Measurements from ENCODE around the gene NUP214.
A peak's percentile ranks its signal among the peaks of the same experiment; 100 is the strongest.

NUP214 gene

GRCh38 chr9:131125288-131126058 lies at the start of gene NUP214:
Gene NUP214 (plus strand): TSS chr9:131125586. CDS start chr9:131125705, 119 bp downstream.
- peak; percentile 98 for DNase-seq

GRCh38 chr9:131076347-131077195 lies 48.8 kb upstream of the NUP214 start:
- DNase-seq = no peak

GRCh38 chr9:131078427-131079366 lies 46.7 kb upstream of the NUP214 start:
- no peak for DNase-seq

DNA sequence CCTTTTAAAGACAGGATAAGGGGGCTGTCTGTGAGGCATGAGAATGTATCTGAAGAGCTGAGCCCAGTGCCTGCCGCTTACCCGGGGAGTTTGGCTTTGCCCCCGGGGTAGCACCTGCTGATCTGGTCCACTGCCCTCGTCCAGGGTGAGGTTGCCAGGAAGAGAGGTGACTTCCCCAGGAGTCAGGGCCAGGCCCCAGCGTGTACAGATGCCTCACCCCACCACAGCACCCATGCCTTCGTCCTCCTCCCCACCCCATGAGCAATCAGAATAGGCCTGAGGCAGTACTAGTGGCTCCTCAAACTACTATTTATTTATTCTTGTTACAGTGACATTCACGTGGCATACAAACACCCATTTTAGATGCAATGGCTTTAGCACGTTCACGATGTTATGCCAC lies 44.8 kb upstream of the NUP214 start:
- no peak for DNase-seq

- no peak for DNase-seq
Measured at GRCh38 chr9:131081868-131082267, 43.5 kb upstream of the NUP214 start.

DNA sequence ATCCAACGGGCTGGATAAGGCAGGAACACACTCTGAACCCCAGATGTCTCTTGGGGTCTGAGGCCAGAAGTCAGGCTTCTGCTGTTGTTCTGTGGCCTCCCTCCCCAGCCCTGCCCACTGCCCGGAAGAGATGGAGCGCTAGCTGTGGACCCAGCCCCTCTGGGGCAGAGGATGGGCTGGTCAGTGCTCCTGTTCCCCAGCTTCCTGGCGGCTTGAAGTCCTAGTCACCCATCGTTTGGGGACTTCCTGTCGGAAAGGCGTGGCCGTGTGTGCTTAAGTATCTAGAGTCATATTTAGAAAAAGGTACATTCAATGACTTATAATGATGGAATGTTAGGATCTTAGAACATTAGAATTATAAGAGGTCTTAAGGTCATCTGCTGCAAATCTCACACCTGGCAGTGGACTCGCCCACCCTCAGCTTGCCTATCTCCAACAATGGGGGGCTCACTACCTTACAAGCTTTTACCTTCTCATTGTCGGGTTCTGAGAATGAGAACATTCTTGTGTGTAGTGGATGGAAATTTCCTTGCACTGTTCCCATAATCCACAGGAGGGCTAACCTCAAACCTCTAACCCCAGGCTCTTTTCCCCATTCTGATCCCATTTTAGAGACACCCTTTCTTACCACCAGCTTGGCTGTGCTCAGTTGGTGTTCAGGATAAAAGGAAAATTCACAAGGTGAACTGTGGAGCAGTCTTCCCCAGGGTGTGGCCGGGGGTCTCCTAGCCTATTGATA lies 42.4 kb upstream of the NUP214 start:
- DNase-seq = no peak

DNA sequence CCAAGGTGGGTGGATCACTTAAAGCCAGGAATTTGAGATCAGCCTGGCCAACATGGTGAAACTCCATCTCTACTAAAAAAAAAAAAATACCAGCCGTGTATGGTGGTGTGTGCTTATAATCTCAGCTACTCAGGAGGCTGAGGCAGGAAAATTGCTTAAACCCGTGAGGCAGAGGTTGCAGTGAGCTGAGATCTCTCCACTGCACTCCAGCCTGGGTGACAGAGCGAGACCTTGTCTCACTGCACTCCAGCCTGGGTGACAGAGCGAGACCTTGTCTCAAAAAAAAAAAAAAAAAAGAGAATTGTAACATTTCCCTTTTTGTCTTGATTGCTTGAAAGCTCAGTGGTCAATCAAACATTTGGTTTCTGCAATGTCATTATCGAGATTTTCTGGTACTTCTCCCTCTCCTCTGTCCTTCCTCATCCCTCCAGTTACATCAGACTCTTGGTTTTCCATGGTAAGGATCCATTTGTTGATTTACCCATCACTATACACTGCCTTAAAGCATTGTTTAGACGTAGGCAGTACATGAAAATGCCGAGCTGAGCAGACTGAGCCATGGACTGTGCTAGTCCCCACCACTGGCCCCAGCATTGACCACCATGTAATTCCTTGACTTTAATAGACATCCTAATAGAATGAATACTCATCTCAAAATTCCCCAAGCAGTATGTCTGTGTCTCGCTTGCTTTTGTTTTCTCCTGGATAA lies 40.6 kb upstream of the NUP214 start:
- DNase-seq = no peak

- no peak for DNase-seq
Measured at GRCh38 chr9:131085370-131086122, 39.8 kb upstream of the NUP214 start.

- no peak for DNase-seq
Measured at GRCh38 chr9:131087354-131087893, 38.0 kb upstream of the NUP214 start.

- no peak for DNase-seq
Measured at GRCh38 chr9:131090025-131090787, 35.2 kb upstream of the NUP214 start.

DNA sequence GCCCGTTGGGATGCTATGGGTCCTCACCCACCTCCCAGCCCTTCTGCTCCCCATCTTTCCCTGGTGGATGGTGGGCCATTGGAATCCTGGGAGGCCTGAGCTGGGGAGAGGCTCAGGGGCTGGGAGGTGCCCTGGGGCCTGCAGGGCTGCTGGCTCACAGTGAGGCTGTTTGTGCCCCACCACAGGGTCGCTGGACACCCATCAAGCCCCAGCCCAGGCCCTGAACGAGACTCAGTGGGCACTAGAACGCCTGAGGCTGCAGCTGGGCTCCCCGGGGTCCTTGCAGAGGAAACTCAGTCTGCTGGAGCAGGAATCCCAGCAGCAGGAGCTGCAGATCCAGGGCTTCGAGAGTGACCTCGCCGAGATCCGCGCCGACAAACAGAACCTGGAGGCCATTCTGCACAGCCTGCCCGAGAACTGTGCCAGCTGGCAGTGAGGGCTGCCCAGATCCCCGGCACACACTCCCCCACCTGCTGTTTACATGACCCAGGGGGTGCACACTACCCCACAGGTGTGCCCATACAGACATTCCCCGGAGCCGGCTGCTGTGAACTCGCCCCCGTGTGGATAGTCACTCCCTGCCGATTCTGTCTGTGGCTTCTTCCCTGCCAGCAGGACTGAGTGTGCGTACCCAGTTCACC lies 33.9 kb upstream of the NUP214 start:
- DNase-seq = no peak

GRCh38 chr9:131092030-131092429 lies 33.4 kb upstream of the NUP214 start:
- no peak for DNase-seq

GRCh38 chr9:131092548-131093440 lies 32.6 kb upstream of the NUP214 start:
- DNase-seq = no peak

DNA sequence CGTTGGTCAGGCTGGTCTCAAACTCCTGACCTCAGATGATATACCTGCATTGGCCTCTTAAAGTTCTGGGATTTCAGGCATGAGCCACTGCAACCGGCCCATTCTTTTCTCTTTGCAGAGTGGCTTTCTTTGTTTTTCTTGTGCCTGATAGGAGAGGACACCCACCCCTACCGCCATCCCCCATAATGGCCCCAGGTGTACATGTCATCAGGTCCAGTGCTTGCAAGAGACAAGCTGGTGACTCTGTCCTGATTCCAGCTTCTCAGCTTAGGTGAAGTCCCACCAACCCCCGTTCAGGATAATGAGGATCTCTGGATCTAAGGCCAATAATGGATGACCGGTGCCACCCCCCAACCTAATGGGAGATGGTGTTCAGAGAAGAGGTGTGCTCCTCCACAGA lies 31.4 kb upstream of the NUP214 start:
- no peak for DNase-seq

- no peak for DNase-seq
Measured at GRCh38 chr9:131094622-131095021, 30.8 kb upstream of the NUP214 start.

DNA sequence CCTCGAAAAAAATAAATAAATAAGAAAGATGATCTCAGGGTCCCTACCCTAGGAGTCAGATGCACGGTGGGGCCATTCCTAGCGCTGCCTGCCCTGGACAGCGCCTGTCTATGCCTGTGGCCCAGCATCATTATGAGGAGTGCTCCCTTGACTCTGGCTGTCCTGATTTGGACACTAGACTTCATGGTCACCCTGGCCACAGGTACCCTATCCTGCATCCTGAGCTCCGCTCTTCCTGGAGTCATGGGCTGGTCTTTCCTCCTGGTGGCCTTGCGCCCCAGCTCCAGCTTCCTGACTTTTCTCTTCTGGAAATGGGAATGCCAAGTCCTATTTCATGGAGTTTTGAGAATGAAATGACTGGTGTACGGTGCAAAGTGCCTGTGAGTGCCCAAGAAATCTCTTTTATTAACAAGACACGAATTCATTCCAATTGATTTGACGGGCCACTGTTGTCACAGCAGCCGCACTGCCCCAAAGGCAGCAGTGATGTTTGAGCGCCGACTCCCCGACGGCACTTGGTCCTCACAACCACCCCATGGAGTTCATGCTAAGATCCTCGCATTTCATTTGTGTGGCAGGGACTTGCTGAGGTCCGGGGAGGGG lies 29.6 kb upstream of the NUP214 start:
- DNase-seq = no peak

DNA sequence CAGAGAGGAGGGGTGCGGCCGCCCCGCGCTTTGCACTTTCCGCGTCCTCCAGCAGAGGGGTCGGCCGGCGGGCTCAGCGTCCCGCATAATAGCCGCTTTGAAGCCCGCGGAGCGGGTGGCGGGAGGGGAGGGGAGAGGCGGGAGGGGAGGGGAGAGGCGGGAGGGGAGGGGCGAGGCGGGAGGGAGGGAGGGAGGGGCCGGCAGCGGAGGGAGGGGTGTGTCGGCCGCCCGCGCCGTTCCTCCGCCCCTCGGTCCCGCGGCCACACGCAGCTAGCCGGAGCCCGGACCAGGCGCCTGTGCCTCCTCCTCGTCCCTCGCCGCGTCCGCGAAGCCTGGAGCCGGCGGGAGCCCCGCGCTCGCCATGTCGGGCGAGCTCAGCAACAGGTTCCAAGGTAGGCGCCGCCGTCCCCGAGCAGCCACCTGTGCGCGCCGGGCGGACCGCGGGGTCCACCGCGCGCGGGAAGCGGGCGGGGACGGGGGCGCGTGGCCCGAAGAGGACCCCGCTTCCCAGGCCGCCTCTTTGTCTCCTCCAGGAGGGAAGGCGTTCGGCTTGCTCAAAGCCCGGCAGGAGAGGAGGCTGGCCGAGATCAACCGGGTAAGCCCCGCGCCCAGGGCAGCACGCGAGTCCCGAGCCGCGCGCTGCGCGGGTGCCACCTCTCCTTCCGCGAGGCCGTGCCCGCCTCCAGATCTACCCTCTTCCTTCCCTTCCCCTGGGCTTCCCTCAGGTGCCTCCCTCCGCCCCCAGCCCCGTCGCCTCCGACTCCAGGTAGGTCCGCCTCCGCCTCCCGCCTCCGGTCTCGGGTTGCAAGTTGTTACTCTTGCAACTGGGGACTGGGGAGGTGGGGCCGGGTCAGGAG lies 28.9 kb upstream of the NUP214 start, which contains the start of gene AIF1L:
AIF1L (plus strand) TSS at position 263 of the 857 bp plus-strand sequence; CDS start at position 362, 99 bp downstream.
- DNase-seq = peak; percentile 64

Data from hematopoietic multipotent progenitor cell treated with erythropoietin and hydrocortisone succinate and interleukin-3 and kit ligand, for 6 days (in vitro differentiated cells).